OCI-LY3 (cell line): Measurements from ENCODE around the gene LRP1B.

Source experiments
- H2AFZ ChIP-seq: fragments of 200-600, 300-600 bp; shearing (Covaris generic); 2 replicates; pipeline ENCODE4 v1.6.0; 2014; ENCODE audit warnings: antibody characterized with exemption, low read depth, low read length
- H3K27ac ChIP-seq: fragments of 200-600, 300-600 bp; sonication (generic); 2 replicates; pipeline ENCODE4 v1.5.1; 2014; ENCODE audit warnings: mild to moderate bottlenecking, low read length, moderate library complexity, mixed read lengths
- H3K27me3 ChIP-seq: fragments of 200-600, 300-600 bp; sonication (generic); 2 replicates; pipeline ENCODE4 v1.6.1; 2014; ENCODE audit warnings: low read depth, low read length, mixed read lengths
- H3K36me3 ChIP-seq: fragments of 200-600, 300-600 bp; sonication (generic); replicated peaks from 2 replicates; pipeline ENCODE3; 2014; ENCODE audit warnings: low read depth, low read length, mixed read lengths
- H3K4me1 ChIP-seq: fragments of 300-600, 200-600 bp; sonication (generic); 2 replicates; pipeline ENCODE4 v1.6.1; 2014; ENCODE audit warnings: low read length, mixed read lengths
- H3K4me2 ChIP-seq: fragments of 200-600, 300-600 bp; sonication (generic); 2 replicates; pipeline ENCODE4 v1.6.1; 2014; ENCODE audit warnings: low read length, mixed read lengths
- H3K4me3 ChIP-seq: fragments of 300-600, 200-600 bp; sonication (generic); 2 replicates; pipeline ENCODE4 v1.5.1; 2014; ENCODE audit warnings: antibody characterized with exemption, mild to moderate bottlenecking, low read length, moderate library complexity
- H3K79me2 ChIP-seq: fragments of 300-600, 200-600 bp; shearing (Covaris generic); 2 replicates; pipeline ENCODE4 v1.6.1; 2014; ENCODE audit warnings: mild to moderate bottlenecking, low read length, mixed read lengths
- H3K9ac ChIP-seq: fragments of 300-600, 200-600 bp; shearing (Covaris generic); 2 replicates; pipeline ENCODE4 v1.6.0; 2014; ENCODE audit warnings: mild to moderate bottlenecking, low read length, moderate library complexity
- H3K9me3 ChIP-seq: fragments of 200-600, 300-600 bp; shearing (Covaris generic); 2 replicates; pipeline ENCODE4 v1.6.1; 2014; ENCODE audit warnings: low read length, mixed read lengths; ENCODE audit not compliant: insufficient read depth
- H4K20me1 ChIP-seq: fragments of 200-600, 300-600 bp; sonication (generic); 2 replicates; pipeline ENCODE4 v1.6.1; 2016; ENCODE audit warnings: low read length, mixed read lengths; ENCODE audit not compliant: insufficient read depth
- CTCF ChIP-seq: fragments of 200-600, 300-600 bp; sonication (generic); IDR thresholded peaks from 2 replicates; pipeline ENCODE4 v1.5.1; 2014; ENCODE audit warnings: antibody characterized with exemption, low read length, low read depth
- EZH2phosphoT487 ChIP-seq: fragments of 200-600 bp; shearing (Covaris generic); IDR thresholded peaks from 2 replicates; pipeline ENCODE4 v1.6.1; 2018; ENCODE audit warnings: antibody characterized with exemption, mixed run types, low read depth

LRP1B gene

DNA sequence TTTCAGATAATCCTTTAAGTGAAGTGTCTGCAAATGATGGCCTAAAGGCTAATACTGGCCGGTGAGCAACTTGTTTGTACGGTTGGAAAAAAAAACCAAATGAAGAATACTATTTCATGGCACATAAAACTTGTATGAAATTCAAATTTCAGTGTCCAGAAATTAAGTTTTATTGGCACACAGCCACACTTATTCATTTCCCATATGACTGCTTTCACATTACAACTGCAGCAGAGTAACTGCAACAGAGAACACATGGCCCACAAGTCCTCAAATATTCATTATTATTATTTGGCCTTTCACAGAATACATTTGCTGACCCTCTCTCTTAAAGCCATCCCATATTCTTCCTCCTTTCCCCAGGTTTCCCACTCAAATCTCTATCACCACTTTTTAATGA is 1268.6 kb downstream of the LRP1B start:
- Histone ChIP-seq H3K36me3 (no peaks in the 10 kb centered on the region), H3K27ac (no peak overlapping the region), H3K4me3 (no peak overlapping the region), H3K9me3 (no peaks in the 10 kb centered on the region), H2AFZ (0 out of 2 replicates have a peak overlapping the region, but pooled peaks have one; percentile 7), H3K27me3 (no peaks in the 10 kb centered on the region), H3K4me2 (no peak overlapping the region), H3K9ac (no peak overlapping the region), H4K20me1 (no peaks in the 10 kb centered on the region), H3K4me1 (peaks cover 5% of the 10 kb centered on the region), H3K79me2 (no peaks in the 10 kb centered on the region)
- TF ChIP-seq CTCF (no peak), EZH2phosphoT487 (no peak)

- TF ChIP-seq EZH2phosphoT487 (no peak), CTCF (no peak)
- no peaks in the 10 kb centered on the region for H4K20me1 ChIP-seq
- H3K4me2 ChIP-seq, result no peak overlapping the region
- no peak overlapping the region for H3K9ac ChIP-seq
- no peaks in the 10 kb centered on the region for H3K79me2 ChIP-seq
- H3K27ac ChIP-seq, result no peak overlapping the region
- H3K4me1 ChIP-seq, result peaks cover 5% of the 10 kb centered on the region
- no peaks in the 10 kb centered on the region for H3K9me3 ChIP-seq
- no peaks in the 10 kb centered on the region for H3K36me3 ChIP-seq
- H3K27me3 ChIP-seq, result no peaks in the 10 kb centered on the region
- no peak overlapping the region for H3K4me3 ChIP-seq
- no peak overlapping the region for H2AFZ ChIP-seq
Measured at GRCh38 chr2:140861666-140862065, 1269.2 kb downstream of the LRP1B start.

- H3K27me3 ChIP-seq, result no peaks in the 10 kb centered on the region
- no peak overlapping the region for H3K4me2 ChIP-seq
- no peaks in the 10 kb centered on the region for H3K4me1 ChIP-seq
- no peaks in the 10 kb centered on the region for H3K36me3 ChIP-seq
- TF ChIP-seq EZH2phosphoT487 (no peak), CTCF (no peak)
- H3K27ac ChIP-seq, result no peak overlapping the region
- H3K9ac ChIP-seq, result no peak overlapping the region
- no peak overlapping the region for H2AFZ ChIP-seq
- H3K9me3 ChIP-seq, result no peaks in the 10 kb centered on the region
- H3K4me3 ChIP-seq, result no peak overlapping the region
- H4K20me1 ChIP-seq, result no peaks in the 10 kb centered on the region
- no peaks in the 10 kb centered on the region for H3K79me2 ChIP-seq
Measured at GRCh38 chr2:140855471-140855870, 1275.3 kb downstream of the LRP1B start.

GRCh38 chr2:140851258-140851981 is 1279.4 kb downstream of the LRP1B start:
- Histone ChIP-seq H2AFZ (no peak overlapping the region), H3K36me3 (no peaks in the 10 kb centered on the region), H4K20me1 (no peaks in the 10 kb centered on the region), H3K27me3 (no peaks in the 10 kb centered on the region), H3K27ac (no peak overlapping the region), H3K9ac (no peak overlapping the region), H3K4me1 (no peaks in the 10 kb centered on the region), H3K9me3 (no peaks in the 10 kb centered on the region), H3K4me2 (no peak overlapping the region), H3K4me3 (no peak overlapping the region), H3K79me2 (no peaks in the 10 kb centered on the region)
- TF ChIP-seq EZH2phosphoT487, result no peak
- TF ChIP-seq CTCF, result no peak
